GM21515 (cell line): ENCODE data around the gene TRIM10.
A peak's percentile ranks its signal among the peaks of the same experiment; 100 is the strongest.
"Not testable (repeated sequence)": the region's sequence is repeated elsewhere in the genome, so short reads cannot be mapped to it uniquely, and the experiment has no call there.

ENCODE experiments used
- ATAC-seq: cut with Tn5 transposase; IDR thresholded peaks from one replicate; pipeline ENCODE4 v1.9.1; 2021; ENCODE audit not compliant: unreplicated experiment

Gene TRIM10

GRCh38 chr6:30130179-30130679 is 30.8 kb downstream of the TRIM10 start:
- no peak for ATAC-seq

GRCh38 chr6:30129265-30130178 is 31.5 kb downstream of the TRIM10 start:
- ATAC-seq: no peak

DNA sequence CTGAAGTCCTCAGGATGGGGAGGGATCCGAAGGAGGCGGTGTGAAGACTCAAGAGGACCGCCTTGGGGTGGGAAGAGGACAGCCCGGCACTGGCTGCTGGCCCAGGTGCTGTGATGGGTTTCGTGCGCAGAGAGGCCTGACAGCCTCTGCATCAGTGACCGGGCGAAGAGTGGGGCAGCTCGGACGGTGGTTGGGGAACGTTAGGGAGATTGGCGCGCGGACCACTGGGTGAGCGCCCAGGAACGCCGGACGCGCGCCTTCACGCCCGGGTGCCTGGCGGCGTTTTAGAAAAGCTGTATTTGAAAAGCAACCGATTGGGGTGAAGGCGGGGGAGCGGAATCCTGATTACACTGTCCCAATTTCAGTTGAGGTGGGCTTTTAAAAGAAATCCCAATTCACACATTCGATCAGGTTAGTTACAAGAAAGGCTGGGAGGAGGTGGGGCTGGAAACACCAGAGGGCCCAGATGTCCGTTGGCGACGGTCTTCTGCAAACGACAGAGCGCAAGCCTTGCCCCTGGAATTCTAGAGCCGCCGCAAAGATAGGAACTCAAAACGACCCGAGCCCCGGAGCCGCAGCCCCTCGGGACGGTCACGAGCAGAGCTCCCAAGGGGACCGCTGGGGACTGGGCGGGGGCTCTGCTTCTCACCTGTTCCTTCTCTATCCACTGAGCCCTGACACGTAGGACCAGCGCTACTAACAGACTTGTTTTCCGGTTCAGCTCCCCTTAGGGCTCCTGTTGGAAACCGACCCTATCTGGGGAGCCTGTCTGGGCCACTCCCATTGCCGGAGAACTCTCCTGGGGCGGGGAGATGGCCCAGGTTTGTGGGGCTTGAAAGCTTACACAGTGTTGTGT is 33.5 kb downstream of the TRIM10 start:
- ATAC-seq: no peak

GRCh38 chr6:30122515-30122914 is 38.5 kb downstream of the TRIM10 start:
- ATAC-seq: no peak

GRCh38 chr6:30121446-30122366 is 39.3 kb downstream of the TRIM10 start:
- ATAC-seq: no peak

- not testable (repeated sequence) for ATAC-seq
These were observed 42.3 kb downstream of the TRIM10 start for GRCh38 chr6:30118691-30119090.

DNA sequence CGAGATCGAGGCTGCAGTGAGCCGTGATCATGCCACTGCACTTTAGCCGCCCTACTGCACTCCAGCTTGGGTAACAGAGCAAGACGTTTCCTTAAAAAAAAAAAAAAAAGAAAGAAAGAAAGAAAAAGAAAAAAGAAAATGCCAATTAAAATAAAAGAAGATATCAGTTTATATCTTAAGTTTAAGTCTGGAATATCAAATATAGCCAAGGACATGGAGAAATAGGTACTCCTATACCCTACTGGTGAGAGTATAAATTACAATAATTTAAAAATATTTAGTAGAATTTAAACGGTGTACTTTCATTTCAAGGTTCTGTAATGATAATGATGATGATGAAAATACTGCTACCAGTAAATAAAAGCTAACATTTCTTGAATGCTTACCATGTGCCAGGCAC is 44.3 kb downstream of the TRIM10 start:
- no peak for ATAC-seq

DNA sequence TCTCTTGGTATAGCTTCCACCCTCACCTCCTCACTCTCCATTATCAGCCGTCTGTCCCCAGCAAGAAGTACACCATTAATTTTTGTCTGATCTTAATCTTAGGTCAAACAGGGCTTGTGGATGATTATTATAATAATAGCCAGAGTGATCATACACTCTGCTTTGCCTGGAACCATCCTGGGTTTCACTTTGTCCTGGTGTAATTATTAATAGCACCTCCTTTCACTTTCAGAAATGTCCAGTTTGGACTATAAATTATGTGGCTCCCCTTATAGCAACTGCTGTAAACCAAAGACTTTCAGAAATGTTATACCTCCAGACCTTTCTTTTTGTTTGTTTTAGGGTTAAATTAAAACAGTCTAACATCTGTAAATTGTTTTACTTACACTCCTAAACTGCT is 47.2 kb downstream of the TRIM10 start:
- ATAC-seq: no peak

- no peak for ATAC-seq
These were observed 47.8 kb downstream of the TRIM10 start, which contains the start of gene TRIM31 for GRCh38 chr6:30113003-30113759. Gene TRIM31 (minus strand): TSS chr6:30113090. CDS start chr6:30112805, 285 bp downstream.

DNA sequence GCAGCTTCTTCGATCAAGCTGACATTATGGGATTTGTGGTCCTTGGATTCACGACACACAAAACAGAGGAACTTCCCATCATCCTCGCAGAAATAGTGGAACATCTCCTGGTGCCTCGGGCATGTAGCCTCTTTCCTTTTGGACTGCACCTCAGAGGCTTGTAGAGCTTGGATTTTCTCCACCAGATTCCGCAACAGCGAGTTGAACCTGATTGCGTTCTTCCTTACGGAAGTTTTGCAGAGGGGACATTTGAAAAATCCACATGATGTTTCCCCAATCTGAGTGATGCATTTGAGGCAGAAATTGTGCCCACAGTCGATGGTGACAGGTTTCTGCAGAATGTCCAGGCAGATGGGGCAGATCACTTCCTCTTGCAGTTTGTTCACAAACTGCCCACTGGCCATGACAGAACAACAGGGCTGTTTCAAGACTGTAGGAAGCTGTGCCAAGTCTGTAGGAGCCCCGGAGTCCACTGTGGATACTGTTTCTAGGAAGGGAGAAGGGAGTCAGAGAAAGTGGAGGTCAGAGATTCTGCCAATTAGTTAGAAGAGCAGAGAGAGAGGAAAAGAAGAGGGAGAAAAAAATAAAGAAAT is 48.5 kb downstream of the TRIM10 start:
- no peak for ATAC-seq

DNA sequence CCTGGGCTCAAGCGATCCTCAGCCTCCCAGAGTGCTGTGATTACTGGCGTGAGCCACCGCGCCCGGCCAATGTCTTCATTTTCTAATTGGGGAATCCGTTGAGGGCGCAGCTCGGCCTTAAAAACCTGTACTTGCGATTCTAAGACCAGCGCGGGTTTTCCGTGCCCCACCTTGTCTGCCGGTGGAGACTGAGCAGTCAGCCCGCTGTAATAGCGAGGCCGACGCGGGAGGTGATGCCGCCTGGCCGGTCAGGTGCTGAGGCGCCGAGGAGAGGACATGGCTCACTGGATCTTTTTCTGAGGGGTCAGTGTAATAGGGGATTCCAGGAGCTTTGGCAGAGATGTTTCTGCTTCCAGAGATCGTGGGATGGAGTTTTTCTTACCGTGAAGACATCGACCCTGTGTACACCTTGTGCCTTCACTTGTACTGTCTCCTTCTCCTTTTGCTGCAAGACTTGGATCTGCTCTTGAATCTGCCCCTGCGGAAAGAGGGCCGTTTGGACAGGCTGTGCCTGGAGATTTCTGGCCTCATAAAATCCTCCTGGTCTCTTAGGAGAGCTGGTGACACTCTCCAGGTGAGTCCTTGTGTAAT is 49.6 kb downstream of the TRIM10 start:
- no peak for ATAC-seq

DNA sequence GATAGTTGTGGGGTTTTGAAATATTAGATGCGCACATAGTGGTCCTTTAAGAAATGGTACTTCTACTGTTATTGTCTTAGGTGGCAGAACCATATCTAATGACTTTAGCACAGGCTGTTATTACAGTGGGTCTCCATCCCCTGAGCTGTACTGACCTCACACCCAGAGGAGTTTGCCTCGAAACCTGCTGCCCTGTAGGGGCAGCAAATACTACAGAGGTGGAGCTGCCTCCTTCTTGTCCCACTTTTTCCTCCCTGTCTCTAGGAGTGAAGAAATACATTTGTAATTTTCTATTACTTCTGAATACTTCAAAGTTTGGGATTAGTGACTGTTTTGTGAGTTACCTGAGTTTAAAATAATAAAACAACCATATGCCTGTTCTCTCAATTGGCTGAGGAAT is 56.4 kb downstream of the TRIM10 start:
- no peak for ATAC-seq

- no peak for ATAC-seq
These were observed 57.2 kb downstream of the TRIM10 start for GRCh38 chr6:30103872-30104179.

GRCh38 chr6:30102970-30103871 is 57.8 kb downstream of the TRIM10 start:
- peak; percentile 66 for ATAC-seq

GRCh38 chr6:30102414-30102969 is 58.5 kb downstream of the TRIM10 start:
- ATAC-seq: no peak
